HEK293 (cell line): Measurements from ENCODE around the gene CDKN2A.

Experiments used
- EGR2 ChIP-seq: fragments of 450-650 bp; formaldehyde crosslinking; IDR thresholded peaks from 2 replicates; pipeline ENCODE4 v1.5.1; 2016; ENCODE audit warnings: low read depth, missing biosample characterization, missing genetic modification characterization
- KLF9 ChIP-seq: fragments of 450-650 bp; formaldehyde crosslinking; IDR thresholded peaks from 2 replicates; pipeline ENCODE4 v1.5.1; 2016; ENCODE audit warnings: missing biosample characterization, missing genetic modification characterization, low read depth
- PRDM1 ChIP-seq: fragments of 450-650 bp; formaldehyde crosslinking; IDR thresholded peaks from 2 replicates; pipeline ENCODE4; 2016; ENCODE audit warnings: missing biosample characterization, missing genetic modification characterization
- SP7 ChIP-seq: fragments of 450-650 bp; formaldehyde crosslinking; IDR thresholded peaks from 2 replicates; pipeline ENCODE4 v1.5.1; 2016; ENCODE audit warnings: missing biosample characterization, missing genetic modification characterization
- WT1 ChIP-seq: fragments of 450-650 bp; formaldehyde crosslinking; IDR thresholded peaks from 2 replicates; pipeline ENCODE4 v1.5.1; 2016; ENCODE audit warnings: missing biosample characterization, missing genetic modification characterization
- ZBTB20 ChIP-seq: fragments of 450-650 bp; formaldehyde crosslinking; IDR thresholded peaks from 2 replicates; pipeline ENCODE4 v1.5.1; 2016; ENCODE audit warnings: missing biosample characterization, missing genetic modification characterization
- ZBTB8A ChIP-seq: fragments of 450-650 bp; formaldehyde crosslinking; IDR thresholded peaks from 2 replicates; pipeline ENCODE4 v1.5.1; 2016; ENCODE audit warnings: missing biosample characterization, missing genetic modification characterization
- ZFHX2 ChIP-seq: fragments of 450-650 bp; formaldehyde crosslinking; conservative IDR thresholded peaks from 2 replicates; pipeline ENCODE4 v1.5.1; 2016; ENCODE audit warnings: missing biosample characterization, missing genetic modification characterization
- ZNF19 ChIP-seq: fragments of 450-650 bp; formaldehyde crosslinking; IDR thresholded peaks from 2 replicates; pipeline ENCODE4; 2016; ENCODE audit warnings: missing biosample characterization, missing genetic modification characterization, low read depth
- ZNF202 ChIP-seq: fragments of 450-650 bp; formaldehyde crosslinking; IDR thresholded peaks from 2 replicates; pipeline ENCODE4 v1.5.1; 2016; ENCODE audit warnings: missing biosample characterization, missing genetic modification characterization, borderline replicate concordance
- ZNF239 ChIP-seq: fragments of 450-650 bp; formaldehyde crosslinking; IDR thresholded peaks from 2 replicates; pipeline ENCODE4 v1.5.1; 2016; ENCODE audit warnings: missing biosample characterization, missing genetic modification characterization
- ZNF311 ChIP-seq: fragments of 450-650 bp; formaldehyde crosslinking; IDR thresholded peaks from 2 replicates; pipeline ENCODE4 v1.5.1; 2017; ENCODE audit warnings: missing biosample characterization, missing genetic modification characterization, borderline replicate concordance
- ZNF335 ChIP-seq: fragments of 450-650 bp; formaldehyde crosslinking; conservative IDR thresholded peaks from 2 replicates; pipeline ENCODE4 v1.5.1; 2016; ENCODE audit warnings: missing biosample characterization, missing genetic modification characterization
- ZNF623 ChIP-seq: fragments of 450-650 bp; formaldehyde crosslinking; IDR thresholded peaks from 2 replicates; pipeline ENCODE4 v1.5.1; 2016; ENCODE audit warnings: missing biosample characterization, missing genetic modification characterization
- TF ChIP-seq, protein P1 (sequence below): fragments of 450-650 bp; formaldehyde crosslinking; conservative IDR thresholded peaks from 2 replicates; pipeline ENCODE4 v1.5.1; 2016; ENCODE audit warnings: low read depth, missing biosample characterization, missing genetic modification characterization
- TF ChIP-seq, protein P2 (sequence below): fragments of 450-650 bp; formaldehyde crosslinking; IDR thresholded peaks from 2 replicates; pipeline ENCODE4 v1.5.1; 2016; ENCODE audit warnings: missing biosample characterization, missing genetic modification characterization
- TF ChIP-seq, protein P3 (sequence below): fragments of 450-650 bp; formaldehyde crosslinking; IDR thresholded peaks from 2 replicates; pipeline ENCODE4 v1.5.1; 2016; ENCODE audit warnings: missing biosample characterization, missing genetic modification characterization
- TF ChIP-seq, protein P4 (sequence below): fragments of 450-650 bp; formaldehyde crosslinking; IDR thresholded peaks from 2 replicates; pipeline ENCODE4 v1.5.1; 2017; ENCODE audit warnings: missing biosample characterization, missing genetic modification characterization
- TF ChIP-seq, protein P5 (sequence below): fragments of 450-650 bp; formaldehyde crosslinking; IDR thresholded peaks from 2 replicates; pipeline ENCODE4 v1.5.1; 2016; ENCODE audit warnings: missing biosample characterization, missing genetic modification characterization
- TF ChIP-seq, protein P6 (sequence below): fragments of 450-650 bp; formaldehyde crosslinking; IDR thresholded peaks from 2 replicates; pipeline ENCODE4 v1.5.1; 2016; ENCODE audit warnings: missing biosample characterization, missing genetic modification characterization
- TF ChIP-seq, protein P7 (sequence below): fragments of 450-650 bp; formaldehyde crosslinking; optimal IDR thresholded peaks from 2 replicates; pipeline ENCODE3; 2016; ENCODE audit warnings: missing biosample characterization, mild to moderate bottlenecking, missing genetic modification characterization

The CDKN2A gene

DNA sequence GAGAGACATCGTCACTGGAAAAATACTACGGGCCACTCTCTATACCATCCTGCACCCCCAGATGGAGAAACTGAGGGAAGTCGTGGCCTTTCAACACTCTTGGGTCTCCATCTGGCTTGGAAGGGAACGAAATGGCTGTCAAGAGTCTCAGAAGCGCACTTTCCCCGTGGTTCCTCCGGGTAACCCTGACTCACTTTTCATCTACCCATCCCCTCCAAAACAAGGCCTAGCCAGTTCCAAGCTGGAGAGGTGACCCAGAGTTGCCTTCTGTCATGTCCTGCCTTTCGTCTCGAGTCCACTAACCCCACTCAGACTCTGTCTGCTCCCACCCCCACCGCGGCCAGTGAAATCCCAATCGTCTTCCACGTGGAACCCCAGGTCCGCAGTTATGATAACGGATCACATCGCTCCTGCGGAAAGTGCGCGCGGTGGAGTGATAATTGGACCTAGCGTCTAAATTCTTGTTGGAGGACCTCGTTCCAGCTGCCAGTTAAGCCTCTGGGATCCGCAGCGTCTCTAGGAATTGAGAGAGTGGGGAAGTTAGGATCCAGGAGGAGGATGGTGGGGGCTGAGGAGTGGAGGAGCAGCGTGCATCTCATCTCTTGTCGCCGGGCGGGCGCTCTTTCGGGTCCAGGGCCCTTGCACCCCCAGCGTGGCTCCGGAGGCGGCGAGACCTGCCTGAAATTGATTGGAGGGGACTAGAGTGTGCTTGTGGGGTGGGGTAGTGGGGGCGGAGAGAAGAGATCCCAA is 4.6 kb downstream of the CDKN2A start (continued):
- TF ChIP-seq, protein P1, sequence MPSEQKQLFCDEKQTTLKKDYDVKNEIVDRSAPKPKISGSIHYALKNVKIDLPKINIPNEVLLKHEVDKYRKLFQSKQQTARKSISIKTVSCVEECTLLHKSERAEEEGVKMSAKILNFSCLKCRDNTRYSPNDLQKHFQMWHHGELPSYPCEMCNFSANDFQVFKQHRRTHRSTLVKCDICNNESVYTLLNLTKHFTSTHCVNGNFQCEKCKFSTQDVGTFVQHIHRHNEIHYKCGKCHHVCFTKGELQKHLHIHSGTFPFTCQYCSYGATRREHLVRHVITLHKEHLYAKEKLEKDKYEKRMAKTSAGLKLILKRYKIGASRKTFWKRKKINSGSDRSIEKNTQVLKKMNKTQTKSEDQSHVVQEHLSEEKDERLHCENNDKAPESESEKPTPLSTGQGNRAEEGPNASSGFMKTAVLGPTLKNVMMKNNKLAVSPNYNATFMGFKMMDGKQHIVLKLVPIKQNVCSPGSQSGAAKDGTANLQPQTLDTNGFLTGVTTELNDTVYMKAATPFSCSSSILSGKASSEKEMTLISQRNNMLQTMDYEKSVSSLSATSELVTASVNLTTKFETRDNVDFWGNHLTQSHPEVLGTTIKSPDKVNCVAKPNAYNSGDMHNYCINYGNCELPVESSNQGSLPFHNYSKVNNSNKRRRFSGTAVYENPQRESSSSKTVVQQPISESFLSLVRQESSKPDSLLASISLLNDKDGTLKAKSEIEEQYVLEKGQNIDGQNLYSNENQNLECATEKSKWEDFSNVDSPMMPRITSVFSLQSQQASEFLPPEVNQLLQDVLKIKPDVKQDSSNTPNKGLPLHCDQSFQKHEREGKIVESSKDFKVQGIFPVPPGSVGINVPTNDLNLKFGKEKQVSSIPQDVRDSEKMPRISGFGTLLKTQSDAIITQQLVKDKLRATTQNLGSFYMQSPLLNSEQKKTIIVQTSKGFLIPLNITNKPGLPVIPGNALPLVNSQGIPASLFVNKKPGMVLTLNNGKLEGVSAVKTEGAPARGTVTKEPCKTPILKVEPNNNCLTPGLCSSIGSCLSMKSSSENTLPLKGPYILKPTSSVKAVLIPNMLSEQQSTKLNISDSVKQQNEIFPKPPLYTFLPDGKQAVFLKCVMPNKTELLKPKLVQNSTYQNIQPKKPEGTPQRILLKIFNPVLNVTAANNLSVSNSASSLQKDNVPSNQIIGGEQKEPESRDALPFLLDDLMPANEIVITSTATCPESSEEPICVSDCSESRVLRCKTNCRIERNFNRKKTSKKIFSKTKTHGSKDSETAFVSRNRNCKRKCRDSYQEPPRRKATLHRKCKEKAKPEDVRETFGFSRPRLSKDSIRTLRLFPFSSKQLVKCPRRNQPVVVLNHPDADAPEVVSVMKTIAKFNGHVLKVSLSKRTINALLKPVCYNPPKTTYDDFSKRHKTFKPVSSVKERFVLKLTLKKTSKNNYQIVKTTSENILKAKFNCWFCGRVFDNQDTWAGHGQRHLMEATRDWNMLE (tag by site-specific recombination), result no peak
- TF ChIP-seq, protein P2, sequence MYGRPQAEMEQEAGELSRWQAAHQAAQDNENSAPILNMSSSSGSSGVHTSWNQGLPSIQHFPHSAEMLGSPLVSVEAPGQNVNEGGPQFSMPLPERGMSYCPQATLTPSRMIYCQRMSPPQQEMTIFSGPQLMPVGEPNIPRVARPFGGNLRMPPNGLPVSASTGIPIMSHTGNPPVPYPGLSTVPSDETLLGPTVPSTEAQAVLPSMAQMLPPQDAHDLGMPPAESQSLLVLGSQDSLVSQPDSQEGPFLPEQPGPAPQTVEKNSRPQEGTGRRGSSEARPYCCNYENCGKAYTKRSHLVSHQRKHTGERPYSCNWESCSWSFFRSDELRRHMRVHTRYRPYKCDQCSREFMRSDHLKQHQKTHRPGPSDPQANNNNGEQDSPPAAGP (tag by site-specific recombination), result no peak
- TF ChIP-seq ZNF202, result no peak
- TF ChIP-seq KLF9, result no peak
- peak; percentile 66 for TF ChIP-seq ZBTB8A (tag by site-specific recombination)
- TF ChIP-seq, protein P3, sequence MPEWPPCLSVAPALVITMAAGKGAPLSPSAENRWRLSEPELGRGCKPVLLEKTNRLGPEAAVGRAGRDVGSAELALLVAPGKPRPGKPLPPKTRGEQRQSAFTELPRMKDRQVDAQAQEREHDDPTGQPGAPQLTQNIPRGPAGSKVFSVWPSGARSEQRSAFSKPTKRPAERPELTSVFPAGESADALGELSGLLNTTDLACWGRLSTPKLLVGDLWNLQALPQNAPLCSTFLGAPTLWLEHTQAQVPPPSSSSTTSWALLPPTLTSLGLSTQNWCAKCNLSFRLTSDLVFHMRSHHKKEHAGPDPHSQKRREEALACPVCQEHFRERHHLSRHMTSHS (tag by site-specific recombination), result no peak
- TF ChIP-seq SP7 (tag by site-specific recombination), result 0 out of 2 replicates have a peak, but pooled peaks have one; percentile 21
- TF ChIP-seq PRDM1 (tag by site-specific recombination), result peak; percentile 49
- no peak for TF ChIP-seq ZNF239 (tag by site-specific recombination)
- peak; percentile 53; the same call in 1 of the 2 replicates for TF ChIP-seq ZNF623 (tag by site-specific recombination)
- peak; percentile 62 for TF ChIP-seq ZFHX2 (tag by site-specific recombination)
- peak; percentile 47; the same call in 1 of the 2 replicates for TF ChIP-seq EGR2 (tag by site-specific recombination)
- no peak for TF ChIP-seq ZNF311
- TF ChIP-seq, protein P4, sequence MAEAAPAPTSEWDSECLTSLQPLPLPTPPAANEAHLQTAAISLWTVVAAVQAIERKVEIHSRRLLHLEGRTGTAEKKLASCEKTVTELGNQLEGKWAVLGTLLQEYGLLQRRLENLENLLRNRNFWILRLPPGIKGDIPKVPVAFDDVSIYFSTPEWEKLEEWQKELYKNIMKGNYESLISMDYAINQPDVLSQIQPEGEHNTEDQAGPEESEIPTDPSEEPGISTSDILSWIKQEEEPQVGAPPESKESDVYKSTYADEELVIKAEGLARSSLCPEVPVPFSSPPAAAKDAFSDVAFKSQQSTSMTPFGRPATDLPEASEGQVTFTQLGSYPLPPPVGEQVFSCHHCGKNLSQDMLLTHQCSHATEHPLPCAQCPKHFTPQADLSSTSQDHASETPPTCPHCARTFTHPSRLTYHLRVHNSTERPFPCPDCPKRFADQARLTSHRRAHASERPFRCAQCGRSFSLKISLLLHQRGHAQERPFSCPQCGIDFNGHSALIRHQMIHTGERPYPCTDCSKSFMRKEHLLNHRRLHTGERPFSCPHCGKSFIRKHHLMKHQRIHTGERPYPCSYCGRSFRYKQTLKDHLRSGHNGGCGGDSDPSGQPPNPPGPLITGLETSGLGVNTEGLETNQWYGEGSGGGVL, result peak; percentile 86
- peak; percentile 39; the same call in 1 of the 2 replicates for TF ChIP-seq ZNF335
- no peak for TF ChIP-seq WT1
- TF ChIP-seq, protein P5, sequence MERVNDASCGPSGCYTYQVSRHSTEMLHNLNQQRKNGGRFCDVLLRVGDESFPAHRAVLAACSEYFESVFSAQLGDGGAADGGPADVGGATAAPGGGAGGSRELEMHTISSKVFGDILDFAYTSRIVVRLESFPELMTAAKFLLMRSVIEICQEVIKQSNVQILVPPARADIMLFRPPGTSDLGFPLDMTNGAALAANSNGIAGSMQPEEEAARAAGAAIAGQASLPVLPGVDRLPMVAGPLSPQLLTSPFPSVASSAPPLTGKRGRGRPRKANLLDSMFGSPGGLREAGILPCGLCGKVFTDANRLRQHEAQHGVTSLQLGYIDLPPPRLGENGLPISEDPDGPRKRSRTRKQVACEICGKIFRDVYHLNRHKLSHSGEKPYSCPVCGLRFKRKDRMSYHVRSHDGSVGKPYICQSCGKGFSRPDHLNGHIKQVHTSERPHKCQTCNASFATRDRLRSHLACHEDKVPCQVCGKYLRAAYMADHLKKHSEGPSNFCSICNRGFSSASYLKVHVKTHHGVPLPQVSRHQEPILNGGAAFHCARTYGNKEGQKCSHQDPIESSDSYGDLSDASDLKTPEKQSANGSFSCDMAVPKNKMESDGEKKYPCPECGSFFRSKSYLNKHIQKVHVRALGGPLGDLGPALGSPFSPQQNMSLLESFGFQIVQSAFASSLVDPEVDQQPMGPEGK (tag by site-specific recombination), result peak; percentile 76
- TF ChIP-seq, protein P6, sequence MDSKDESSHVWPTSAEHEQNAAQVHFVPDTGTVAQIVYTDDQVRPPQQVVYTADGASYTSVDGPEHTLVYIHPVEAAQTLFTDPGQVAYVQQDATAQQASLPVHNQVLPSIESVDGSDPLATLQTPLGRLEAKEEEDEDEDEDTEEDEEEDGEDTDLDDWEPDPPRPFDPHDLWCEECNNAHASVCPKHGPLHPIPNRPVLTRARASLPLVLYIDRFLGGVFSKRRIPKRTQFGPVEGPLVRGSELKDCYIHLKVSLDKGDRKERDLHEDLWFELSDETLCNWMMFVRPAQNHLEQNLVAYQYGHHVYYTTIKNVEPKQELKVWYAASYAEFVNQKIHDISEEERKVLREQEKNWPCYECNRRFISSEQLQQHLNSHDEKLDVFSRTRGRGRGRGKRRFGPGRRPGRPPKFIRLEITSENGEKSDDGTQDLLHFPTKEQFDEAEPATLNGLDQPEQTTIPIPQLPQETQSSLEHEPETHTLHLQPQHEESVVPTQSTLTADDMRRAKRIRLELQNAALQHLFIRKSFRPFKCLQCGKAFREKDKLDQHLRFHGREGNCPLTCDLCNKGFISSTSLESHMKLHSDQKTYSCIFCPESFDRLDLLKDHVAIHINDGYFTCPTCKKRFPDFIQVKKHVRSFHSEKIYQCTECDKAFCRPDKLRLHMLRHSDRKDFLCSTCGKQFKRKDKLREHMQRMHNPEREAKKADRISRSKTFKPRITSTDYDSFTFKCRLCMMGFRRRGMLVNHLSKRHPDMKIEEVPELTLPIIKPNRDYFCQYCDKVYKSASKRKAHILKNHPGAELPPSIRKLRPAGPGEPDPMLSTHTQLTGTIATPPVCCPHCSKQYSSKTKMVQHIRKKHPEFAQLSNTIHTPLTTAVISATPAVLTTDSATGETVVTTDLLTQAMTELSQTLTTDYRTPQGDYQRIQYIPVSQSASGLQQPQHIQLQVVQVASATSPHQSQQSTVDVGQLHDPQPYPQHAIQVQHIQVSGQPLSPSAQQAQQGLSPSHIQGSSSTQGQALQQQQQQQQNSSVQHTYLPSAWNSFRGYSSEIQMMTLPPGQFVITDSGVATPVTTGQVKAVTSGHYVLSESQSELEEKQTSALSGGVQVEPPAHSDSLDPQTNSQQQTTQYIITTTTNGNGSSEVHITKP (tag by site-specific recombination), result 0 out of 2 replicates have a peak, but pooled peaks have one; percentile 18
- no peak for TF ChIP-seq ZNF19 (tag by site-specific recombination)
- TF ChIP-seq, protein P7, sequence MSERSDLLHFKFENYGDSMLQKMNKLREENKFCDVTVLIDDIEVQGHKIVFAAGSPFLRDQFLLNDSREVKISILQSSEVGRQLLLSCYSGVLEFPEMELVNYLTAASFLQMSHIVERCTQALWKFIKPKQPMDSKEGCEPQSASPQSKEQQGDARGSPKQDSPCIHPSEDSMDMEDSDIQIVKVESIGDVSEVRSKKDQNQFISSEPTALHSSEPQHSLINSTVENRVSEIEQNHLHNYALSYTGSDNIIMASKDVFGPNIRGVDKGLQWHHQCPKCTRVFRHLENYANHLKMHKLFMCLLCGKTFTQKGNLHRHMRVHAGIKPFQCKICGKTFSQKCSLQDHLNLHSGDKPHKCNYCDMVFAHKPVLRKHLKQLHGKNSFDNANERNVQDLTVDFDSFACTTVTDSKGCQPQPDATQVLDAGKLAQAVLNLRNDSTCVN (tag by site-specific recombination), result peak; percentile 46
- TF ChIP-seq ZBTB20 (tag by site-specific recombination), result peak; percentile 57; the same call in 1 of the 2 replicates
